GM12878 (cell line): ENCODE data around the gene CD72. TPM values are rescaled to one million over a fixed set of nuclear protein-coding genes. Genes with fewer than 3 reads are reported as not detected.

Experiments used
- BCL3 ChIP-seq: IDR thresholded peaks from 2 replicates; pipeline ENCODE4 v1.6.1; 2011; ENCODE audit warnings: borderline replicate concordance, low read depth, mild to moderate bottlenecking, moderate library complexity, low read length; ENCODE audit not compliant: insufficient read depth, poor library complexity, severe bottlenecking
- CHD4 ChIP-seq: fragments of 200-600 bp; sonication (generic); IDR thresholded peaks from 2 replicates; pipeline ENCODE4 v1.6.1; 2016; ENCODE audit warnings: mild to moderate bottlenecking
- CREB1 ChIP-seq: IDR thresholded peaks from 2 replicates; pipeline ENCODE4 v1.6.1; 2012; ENCODE audit warnings: low read depth, mild to moderate bottlenecking, inconsistent platforms
- HDAC6 ChIP-seq: fragments of 200-600 bp; sonication (generic); IDR thresholded peaks from one replicate; pipeline ENCODE4 v1.8.0; 2017; ENCODE audit warnings: antibody characterized with exemption; ENCODE audit not compliant: unreplicated experiment
- NR2F1 ChIP-seq: fragments of 450-650 bp; conservative IDR thresholded peaks from 2 replicates; pipeline ENCODE4 v1.6.1; 2017; ENCODE audit warnings: mild to moderate bottlenecking
- RCOR1 ChIP-seq: conservative IDR thresholded peaks from 2 replicates; pipeline ENCODE4 v1.6.1; 2012; ENCODE audit warnings: low read depth, low read length, improper control_type of control experiment
- RFX5 ChIP-seq: IDR thresholded peaks from 2 replicates; pipeline ENCODE4 v1.6.1; 2011; ENCODE audit warnings: low read depth, low read length, improper control_type of control experiment
- SUPT20H ChIP-seq: IDR thresholded peaks from 2 replicates; pipeline ENCODE4 v1.6.1; 2011; ENCODE audit warnings: low read depth, mild to moderate bottlenecking, low read length, moderate library complexity, borderline replicate concordance; ENCODE audit not compliant: control insufficient read depth
- SUZ12 ChIP-seq: fragments of 200-600 bp; sonication (generic); IDR thresholded peaks from one replicate; pipeline ENCODE4 v1.6.1; 2018; ENCODE audit warnings: antibody characterized with exemption, mild to moderate bottlenecking; ENCODE audit not compliant: unreplicated experiment
- TBL1XR1 ChIP-seq: IDR thresholded peaks from 2 replicates; pipeline ENCODE4 v1.6.1; 2012; ENCODE audit warnings: low read depth, low read length, improper control_type of control experiment
- TCF7 ChIP-seq: IDR thresholded peaks from 2 replicates; pipeline ENCODE4 v1.6.1; 2014; ENCODE audit warnings: antibody characterized with exemption, borderline replicate concordance
- YBX1 ChIP-seq: fragments of 450-650 bp; IDR thresholded peaks from 2 replicates; pipeline ENCODE4 v1.6.1; 2016; ENCODE audit warnings: antibody characterized with exemption
- polyA plus RNA-seq, 11 experiments: library from polyadenylated mRNA; depleted of rRNA in 4 of 11; unstranded in 6 of 11; stranded (reverse) in 5 of 11; fragments of >200 nt; fragmentation: Nextera tagmentation in 4 of 11; fragmentation: Illumina TruSeq in 1 of 11; extraction: Ambion mirVana in 4 of 11; extraction: Trizol in 1 of 11; gene quantifications; 1 replicate in 1 of 11; 2 replicates in 10 of 11; pipeline versions ENCODE4 v1.2.1 to v1.2.3, GENCODE V29; 2011 to 2016; ENCODE audit warnings: inconsistent platforms in 2 of 11, missing spikeins in 2 of 11, low read depth in 1 of 11
- total RNA-seq, 4 experiments: library from RNA; depleted of rRNA in 3 of 4; stranded (reverse); fragments of >200 nt in 3 of 4; fragmentation: Illumina TruSeq in 1 of 4; extraction: Trizol in 1 of 4; gene quantifications; 2 replicates each; pipeline versions ENCODE4 v1.2.1 to v1.2.3, GENCODE V29; 2013 to 2021
- TF ChIP-seq, protein P1 (sequence below): fragments of 450-650 bp; IDR thresholded peaks from 2 replicates; pipeline ENCODE4 v1.6.1; 2016; ENCODE audit warnings: mild to moderate bottlenecking
- TF ChIP-seq, protein P2 (sequence below): IDR thresholded peaks from 2 replicates; pipeline ENCODE4 v1.6.1; 2012; ENCODE audit warnings: improper control_type of control experiment, low read depth, low read length; ENCODE audit not compliant: insufficient replicate concordance
- TF ChIP-seq, protein P3 (sequence below): fragments of 150-350 bp; IDR thresholded peaks from 2 replicates; pipeline ENCODE4 v1.6.1; 2014; ENCODE audit warnings: mild to moderate bottlenecking, low read depth, low read length

CD72 gene
- total and polyA plus RNA-seq, 10 of the 15 experiments (the other 5 are each of a cell fraction or from before 2014, with no cell fraction given) = 2.1 to 14.2 (median 4.4) TPM

DNA sequence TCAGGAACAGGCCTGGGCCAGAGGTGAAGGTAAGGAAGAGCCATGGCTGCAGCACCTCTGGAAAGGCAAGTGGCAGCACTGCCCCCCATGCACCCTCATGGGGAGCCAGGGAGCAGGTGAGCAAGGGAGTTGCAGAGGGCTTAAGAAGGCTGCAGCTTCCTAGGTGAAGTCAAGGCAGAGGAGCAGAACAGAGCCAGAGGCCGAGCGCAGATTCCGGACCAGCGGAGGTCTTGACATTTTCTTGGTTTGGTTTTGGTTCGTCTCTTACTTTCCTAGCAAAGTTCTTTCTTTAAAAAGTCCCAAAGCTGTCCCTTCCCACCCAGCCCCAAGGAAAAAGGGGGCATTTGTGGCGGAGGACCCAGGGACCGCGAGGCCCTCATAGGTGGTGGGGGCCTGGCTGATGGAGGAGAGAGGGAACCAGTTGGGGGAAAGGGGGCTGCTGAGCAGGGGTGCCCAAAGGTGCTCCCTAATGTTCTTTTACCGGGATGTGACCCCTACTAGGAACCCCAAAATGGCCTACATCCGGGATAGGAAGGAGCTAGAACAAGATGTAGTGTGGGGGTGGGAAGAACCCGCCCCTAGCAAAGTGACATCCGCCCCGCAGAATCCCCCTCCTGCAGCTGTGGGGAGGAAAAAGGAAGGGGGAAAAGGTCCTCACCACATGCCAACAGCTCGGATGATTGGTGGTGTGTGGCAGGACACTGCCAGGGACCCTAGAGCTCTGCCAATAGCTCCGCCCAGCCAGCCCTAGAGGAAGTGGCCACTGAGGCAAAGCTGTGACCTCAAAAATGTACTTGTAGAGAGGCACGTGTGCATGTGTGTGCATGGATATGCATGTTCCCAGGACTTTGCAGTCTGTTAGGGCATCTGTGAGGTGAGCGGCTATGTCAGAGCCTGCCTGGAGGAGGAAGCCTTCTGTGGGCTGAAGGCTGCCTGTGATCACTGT is 914 bp upstream of the CD72 start (continued):
- TF ChIP-seq NR2F1 (peak; percentile 70), TCF7 (no peak), HDAC6 (no peak), SUPT20H (no peak), BCL3 (no peak), TBL1XR1 (no peak), CREB1 (peak; percentile 83), YBX1 (no peak), SUZ12 (no peak), RFX5 (no peak), CHD4 (no peak), RCOR1 (no peak)
- TF ChIP-seq, protein P1, sequence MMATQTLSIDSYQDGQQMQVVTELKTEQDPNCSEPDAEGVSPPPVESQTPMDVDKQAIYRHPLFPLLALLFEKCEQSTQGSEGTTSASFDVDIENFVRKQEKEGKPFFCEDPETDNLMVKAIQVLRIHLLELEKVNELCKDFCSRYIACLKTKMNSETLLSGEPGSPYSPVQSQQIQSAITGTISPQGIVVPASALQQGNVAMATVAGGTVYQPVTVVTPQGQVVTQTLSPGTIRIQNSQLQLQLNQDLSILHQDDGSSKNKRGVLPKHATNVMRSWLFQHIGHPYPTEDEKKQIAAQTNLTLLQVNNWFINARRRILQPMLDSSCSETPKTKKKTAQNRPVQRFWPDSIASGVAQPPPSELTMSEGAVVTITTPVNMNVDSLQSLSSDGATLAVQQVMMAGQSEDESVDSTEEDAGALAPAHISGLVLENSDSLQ = peak; percentile 38; the same call in 1 of the 2 replicates
- TF ChIP-seq, protein P2, sequence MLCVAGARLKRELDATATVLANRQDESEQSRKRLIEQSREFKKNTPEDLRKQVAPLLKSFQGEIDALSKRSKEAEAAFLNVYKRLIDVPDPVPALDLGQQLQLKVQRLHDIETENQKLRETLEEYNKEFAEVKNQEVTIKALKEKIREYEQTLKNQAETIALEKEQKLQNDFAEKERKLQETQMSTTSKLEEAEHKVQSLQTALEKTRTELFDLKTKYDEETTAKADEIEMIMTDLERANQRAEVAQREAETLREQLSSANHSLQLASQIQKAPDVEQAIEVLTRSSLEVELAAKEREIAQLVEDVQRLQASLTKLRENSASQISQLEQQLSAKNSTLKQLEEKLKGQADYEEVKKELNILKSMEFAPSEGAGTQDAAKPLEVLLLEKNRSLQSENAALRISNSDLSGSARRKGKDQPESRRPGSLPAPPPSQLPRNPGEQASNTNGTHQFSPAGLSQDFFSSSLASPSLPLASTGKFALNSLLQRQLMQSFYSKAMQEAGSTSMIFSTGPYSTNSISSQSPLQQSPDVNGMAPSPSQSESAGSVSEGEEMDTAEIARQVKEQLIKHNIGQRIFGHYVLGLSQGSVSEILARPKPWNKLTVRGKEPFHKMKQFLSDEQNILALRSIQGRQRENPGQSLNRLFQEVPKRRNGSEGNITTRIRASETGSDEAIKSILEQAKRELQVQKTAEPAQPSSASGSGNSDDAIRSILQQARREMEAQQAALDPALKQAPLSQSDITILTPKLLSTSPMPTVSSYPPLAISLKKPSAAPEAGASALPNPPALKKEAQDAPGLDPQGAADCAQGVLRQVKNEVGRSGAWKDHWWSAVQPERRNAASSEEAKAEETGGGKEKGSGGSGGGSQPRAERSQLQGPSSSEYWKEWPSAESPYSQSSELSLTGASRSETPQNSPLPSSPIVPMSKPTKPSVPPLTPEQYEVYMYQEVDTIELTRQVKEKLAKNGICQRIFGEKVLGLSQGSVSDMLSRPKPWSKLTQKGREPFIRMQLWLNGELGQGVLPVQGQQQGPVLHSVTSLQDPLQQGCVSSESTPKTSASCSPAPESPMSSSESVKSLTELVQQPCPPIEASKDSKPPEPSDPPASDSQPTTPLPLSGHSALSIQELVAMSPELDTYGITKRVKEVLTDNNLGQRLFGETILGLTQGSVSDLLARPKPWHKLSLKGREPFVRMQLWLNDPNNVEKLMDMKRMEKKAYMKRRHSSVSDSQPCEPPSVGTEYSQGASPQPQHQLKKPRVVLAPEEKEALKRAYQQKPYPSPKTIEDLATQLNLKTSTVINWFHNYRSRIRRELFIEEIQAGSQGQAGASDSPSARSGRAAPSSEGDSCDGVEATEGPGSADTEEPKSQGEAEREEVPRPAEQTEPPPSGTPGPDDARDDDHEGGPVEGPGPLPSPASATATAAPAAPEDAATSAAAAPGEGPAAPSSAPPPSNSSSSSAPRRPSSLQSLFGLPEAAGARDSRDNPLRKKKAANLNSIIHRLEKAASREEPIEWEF = no peak
- TF ChIP-seq, protein P3, sequence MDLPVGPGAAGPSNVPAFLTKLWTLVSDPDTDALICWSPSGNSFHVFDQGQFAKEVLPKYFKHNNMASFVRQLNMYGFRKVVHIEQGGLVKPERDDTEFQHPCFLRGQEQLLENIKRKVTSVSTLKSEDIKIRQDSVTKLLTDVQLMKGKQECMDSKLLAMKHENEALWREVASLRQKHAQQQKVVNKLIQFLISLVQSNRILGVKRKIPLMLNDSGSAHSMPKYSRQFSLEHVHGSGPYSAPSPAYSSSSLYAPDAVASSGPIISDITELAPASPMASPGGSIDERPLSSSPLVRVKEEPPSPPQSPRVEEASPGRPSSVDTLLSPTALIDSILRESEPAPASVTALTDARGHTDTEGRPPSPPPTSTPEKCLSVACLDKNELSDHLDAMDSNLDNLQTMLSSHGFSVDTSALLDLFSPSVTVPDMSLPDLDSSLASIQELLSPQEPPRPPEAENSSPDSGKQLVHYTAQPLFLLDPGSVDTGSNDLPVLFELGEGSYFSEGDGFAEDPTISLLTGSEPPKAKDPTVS = no peak
